Endothelial cell (in vitro differentiated cells): Measurements from ENCODE around the gene ZCWPW1. TPM values are rescaled to one million over a fixed set of nuclear protein-coding genes. Genes with fewer than 3 reads are reported as not detected.
A peak's percentile ranks its signal among the peaks of the same experiment; 100 is the strongest.
"Not testable (repeated sequence)": the region's sequence is repeated elsewhere in the genome, so short reads cannot be mapped to it uniquely, and the experiment has no call there.

Source experiments
- DNase-seq: peaks from one replicate; pipeline ENCODE4 v3.0.0; 2021; ENCODE audit warnings: low spot score
- H3K27ac Mint-ChIP-seq: one replicate; pipeline ENCODE4 v1.8.0; 2021; ENCODE audit warnings: mixed read lengths, inconsistent platforms; ENCODE audit not compliant: unreplicated experiment
- H3K27me3 Mint-ChIP-seq: one replicate; pipeline ENCODE4 v1.8.0; 2021; ENCODE audit warnings: mild to moderate bottlenecking, moderate library complexity, mixed read lengths, inconsistent platforms; ENCODE audit not compliant: unreplicated experiment
- H3K36me3 Mint-ChIP-seq: one replicate; pipeline ENCODE4 v1.8.0; 2021; ENCODE audit warnings: mild to moderate bottlenecking, low read depth, mixed read lengths, inconsistent platforms; ENCODE audit not compliant: unreplicated experiment
- H3K4me1 Mint-ChIP-seq: one replicate; pipeline ENCODE4 v1.8.0; 2021; ENCODE audit warnings: mild to moderate bottlenecking, mixed read lengths, inconsistent platforms; ENCODE audit not compliant: unreplicated experiment
- H3K4me3 Mint-ChIP-seq: one replicate; pipeline ENCODE4 v1.8.0; 2021; ENCODE audit warnings: mild to moderate bottlenecking, mixed read lengths, inconsistent platforms; ENCODE audit not compliant: unreplicated experiment
- H3K9me3 Mint-ChIP-seq: one replicate; pipeline ENCODE4 v1.8.0; 2021; ENCODE audit warnings: mixed read lengths, inconsistent platforms; ENCODE audit not compliant: unreplicated experiment
- CTCF ChIP-seq: fragments of 200-600 bp; sonication (generic); IDR thresholded peaks from one replicate; pipeline ENCODE4 v1.5.0; 2021; ENCODE audit warnings: antibody characterized with exemption; ENCODE audit not compliant: unreplicated experiment
- total RNA-seq: library from RNA; stranded (reverse); fragmentation: NEBNext Ultra II Directional; extraction: Animal tissue kit (Norgen Biotek cat#: 25700); gene quantifications from one replicate; pipeline ENCODE4 v1.2.1, GENCODE V29; 2021; ENCODE audit not compliant: unreplicated experiment

Gene ZCWPW1
- total RNA-seq, 1 donor from 2014 or later, result 2.2 TPM

GRCh38 chr7:100367676-100368613, 60.6 kb downstream of the ZCWPW1 start:
- DNase-seq, result no peak
- peak overlapping the region; percentile 77 for H3K27ac Mint-ChIP-seq
- no peak overlapping the region for H3K4me3 Mint-ChIP-seq
- H3K27me3 Mint-ChIP-seq, result peaks cover 14% of the 10 kb centered on the region
- H3K36me3 Mint-ChIP-seq, result peaks cover 12% of the 10 kb centered on the region
- no peak for TF ChIP-seq CTCF
- no peaks in the 10 kb centered on the region for H3K9me3 Mint-ChIP-seq
- H3K4me1 Mint-ChIP-seq, result no peaks in the 10 kb centered on the region

GRCh38 chr7:100367251-100367620, 61.3 kb downstream of the ZCWPW1 start:
- H3K27me3 Mint-ChIP-seq, result peaks cover 14% of the 10 kb centered on the region
- no peak for TF ChIP-seq CTCF
- H3K9me3 Mint-ChIP-seq, result no peaks in the 10 kb centered on the region
- H3K36me3 Mint-ChIP-seq, result peaks cover 13% of the 10 kb centered on the region
- H3K27ac Mint-ChIP-seq, result peak overlapping the region; percentile 55
- no peak overlapping the region for H3K4me3 Mint-ChIP-seq
- no peak for DNase-seq
- H3K4me1 Mint-ChIP-seq, result no peaks in the 10 kb centered on the region

GRCh38 chr7:100366411-100367250, 61.9 kb downstream of the ZCWPW1 start:
- H3K36me3 Mint-ChIP-seq, result peaks cover 19% of the 10 kb centered on the region
- H3K27ac Mint-ChIP-seq, result peak overlapping the region; percentile 82
- no peak overlapping the region for H3K4me3 Mint-ChIP-seq
- H3K9me3 Mint-ChIP-seq, result no peaks in the 10 kb centered on the region
- H3K4me1 Mint-ChIP-seq, result no peaks in the 10 kb centered on the region
- H3K27me3 Mint-ChIP-seq, result peaks cover 14% of the 10 kb centered on the region
- DNase-seq, result no peak
- TF ChIP-seq CTCF, result no peak

GRCh38 chr7:100365998-100366367, 62.5 kb downstream of the ZCWPW1 start:
- DNase-seq, H3K4me3 Mint-ChIP-seq, H3K9me3 Mint-ChIP-seq, H3K4me1 Mint-ChIP-seq: not testable (repeated sequence)
- Mint-ChIP-seq H3K36me3 (peaks cover 21% of the 10 kb centered on the region), H3K27me3 (peaks cover 12% of the 10 kb centered on the region), H3K27ac (peak overlapping the region; percentile 82)

GRCh38 chr7:100364480-100364879, 64.0 kb downstream of the ZCWPW1 start:
- peaks cover 29% of the 10 kb centered on the region for H3K36me3 Mint-ChIP-seq
- no peak overlapping the region for H3K4me3 Mint-ChIP-seq
- DNase-seq, result no peak
- no peak for TF ChIP-seq CTCF
- no peaks in the 10 kb centered on the region for H3K9me3 Mint-ChIP-seq
- no peaks in the 10 kb centered on the region for H3K4me1 Mint-ChIP-seq
- H3K27me3 Mint-ChIP-seq, result peaks cover 12% of the 10 kb centered on the region
- no peak overlapping the region for H3K27ac Mint-ChIP-seq

GRCh38 chr7:100363797-100364196, 64.7 kb downstream of the ZCWPW1 start:
- H3K27ac Mint-ChIP-seq, H3K9me3 Mint-ChIP-seq, DNase-seq, H3K4me3 Mint-ChIP-seq, H3K4me1 Mint-ChIP-seq: not testable (repeated sequence)
- peaks cover 11% of the 10 kb centered on the region for H3K27me3 Mint-ChIP-seq
- H3K36me3 Mint-ChIP-seq, result peaks cover 32% of the 10 kb centered on the region
